MCF 10A (cell line): ENCODE results near the gene CCDC83. TPM values are rescaled to one million over a fixed set of nuclear protein-coding genes. Genes with fewer than 3 reads are reported as not detected.

Experiments
- BruUV-seq: library from RNA; stranded (reverse); fragments of 400-500 nt; replicated peaks from 2 replicates; lab custom pipeline; 2021; lab: Mats Ljungman, UMichigan
- CTCF ChIA-PET: fragments of 300-600 bp; sonication (Branson Sonifier 250); formaldehyde crosslinking; extraction: SDS; loops from one replicate; lab custom pipeline; 2021; ENCODE audit warnings: antibody characterized with exemption, inconsistent platforms; lab: Yijun Ruan, JAX
- POLR2A ChIA-PET: fragments of 300-600, 350-650 bp; sonication (Branson Sonifier 250); formaldehyde crosslinking; extraction: SDS; loops from one replicate; lab custom pipeline; 2020; ENCODE audit warnings: antibody characterized with exemption, inconsistent platforms; lab: Yijun Ruan, JAX
- DNase-seq: peaks from one replicate; pipeline ENCODE4 v3.0.0-alpha.2; 2018; ENCODE audit not compliant: unreplicated experiment
- H3K27ac Mint-ChIP-seq: one replicate; pipeline ENCODE4 v1.8.0; 2022; ENCODE audit warnings: mild to moderate bottlenecking, low read depth, mixed read lengths; ENCODE audit not compliant: unreplicated experiment
- H3K27me3 Mint-ChIP-seq: one replicate; pipeline ENCODE4 v1.8.0; 2022; ENCODE audit warnings: mixed read lengths; ENCODE audit not compliant: insufficient read depth, unreplicated experiment
- H3K36me3 Mint-ChIP-seq: one replicate; pipeline ENCODE4 v1.8.0; 2022; ENCODE audit warnings: mild to moderate bottlenecking, moderate library complexity, mixed read lengths; ENCODE audit not compliant: insufficient read depth, unreplicated experiment
- H3K4me1 Mint-ChIP-seq: one replicate; pipeline ENCODE4 v1.8.0; 2022; ENCODE audit warnings: mixed read lengths; ENCODE audit not compliant: insufficient read depth, unreplicated experiment
- H3K4me3 Mint-ChIP-seq: one replicate; pipeline ENCODE4 v1.8.0; 2022; ENCODE audit warnings: mild to moderate bottlenecking, moderate library complexity, mixed read lengths; ENCODE audit not compliant: unreplicated experiment
- H3K9me3 Mint-ChIP-seq: one replicate; pipeline ENCODE4 v1.8.0; 2022; ENCODE audit warnings: mixed read lengths; ENCODE audit not compliant: unreplicated experiment
- CTCF ChIP-seq: fragments of 200-600 bp; IDR thresholded peaks from one replicate; pipeline ENCODE4 v1.8.0; 2022; ENCODE audit warnings: antibody characterized with exemption, mild to moderate bottlenecking; ENCODE audit not compliant: unreplicated experiment
- intact Hi-C: fragments of 100-400 bp; cut with micrococcal nuclease; formaldehyde crosslinking; loops from 2 replicates; pipeline ENCODE4 v1.14.1; 2022
- total RNA-seq: library from RNA; stranded (reverse); gene quantifications from 2 replicates; pipeline ENCODE4 v1.2.3, GENCODE V29; 2022

CCDC83 gene
- total RNA-seq, 1 experiment from 2014 or later = not detected

GRCh38 chr11:85912414-85912813, 57.2 kb downstream of the CCDC83 start:
- no peak overlapping the region for H3K4me3 Mint-ChIP-seq
- no TSS peak for BruUV-seq
- intact Hi-C loops = no loop called here
- TF ChIP-seq CTCF = no peak
- no peaks in the 10 kb centered on the region for H3K27me3 Mint-ChIP-seq
- CTCF ChIA-PET = no interaction called here
- no peaks in the 10 kb centered on the region for H3K4me1 Mint-ChIP-seq
- H3K9me3 Mint-ChIP-seq = peaks cover 5% of the 10 kb centered on the region
- no peak for DNase-seq
- H3K36me3 Mint-ChIP-seq = peaks cover 6% of the 10 kb centered on the region
- POLR2A ChIA-PET = no interaction called here
- H3K27ac Mint-ChIP-seq = no peak overlapping the region

GRCh38 chr11:85913513-85913912, 58.3 kb downstream of the CCDC83 start:
- BruUV-seq = no TSS peak
- peaks cover 5% of the 10 kb centered on the region for H3K9me3 Mint-ChIP-seq
- no peak overlapping the region for H3K4me3 Mint-ChIP-seq
- CTCF ChIA-PET = no interaction called here
- no peaks in the 10 kb centered on the region for H3K4me1 Mint-ChIP-seq
- intact Hi-C loops = no loop called here
- no peak overlapping the region for H3K27ac Mint-ChIP-seq
- DNase-seq = no peak
- no peak for TF ChIP-seq CTCF
- POLR2A ChIA-PET = no interaction called here
- no peaks in the 10 kb centered on the region for H3K27me3 Mint-ChIP-seq
- H3K36me3 Mint-ChIP-seq = peaks cover 6% of the 10 kb centered on the region

GRCh38 chr11:85914425-85914824, 59.2 kb downstream of the CCDC83 start:
- TF ChIP-seq CTCF = no peak
- no peak overlapping the region for H3K27ac Mint-ChIP-seq
- ChIA-PET CTCF (no interaction called here), POLR2A (no interaction called here)
- H3K27me3 Mint-ChIP-seq = no peaks in the 10 kb centered on the region
- no peaks in the 10 kb centered on the region for H3K4me1 Mint-ChIP-seq
- H3K4me3 Mint-ChIP-seq = no peak overlapping the region
- peaks cover 5% of the 10 kb centered on the region for H3K9me3 Mint-ChIP-seq
- intact Hi-C loops = no loop called here
- no TSS peak for BruUV-seq
- DNase-seq = no peak
- H3K36me3 Mint-ChIP-seq = peaks cover 6% of the 10 kb centered on the region

GRCh38 chr11:85918910-85919794, 64.0 kb downstream of the CCDC83 start:
- CTCF ChIA-PET = interaction anchor here (0.6 kb wide), 2 partner anchors 14 to 1980 kb away, joined by 3 to 4 read pairs; no protein-coding TSS in a partner anchor
- H3K36me3 Mint-ChIP-seq = no peaks in the 10 kb centered on the region
- no peaks in the 10 kb centered on the region for H3K4me1 Mint-ChIP-seq
- intact Hi-C loops = no loop called here
- TF ChIP-seq CTCF = no peak
- BruUV-seq = no TSS peak
- no peak for DNase-seq
- no peak overlapping the region for H3K4me3 Mint-ChIP-seq
- no peak overlapping the region for H3K27ac Mint-ChIP-seq
- peaks cover 5% of the 10 kb centered on the region for H3K9me3 Mint-ChIP-seq
- POLR2A ChIA-PET = no interaction called here
- peaks cover 28% of the 10 kb centered on the region for H3K27me3 Mint-ChIP-seq
